ENCODE results near the gene SPTB. TPM values are rescaled to one million over a fixed set of nuclear protein-coding genes. Genes with fewer than 3 reads are reported as not detected.

SPTB gene
- total RNA-seq, 1 experiment from 2014 or later = 2.3 TPM

GRCh38 chr14:64777461-64777860, 102.2 kb downstream of the SPTB start:
- Mint-ChIP-seq H3K4me3 (no peak overlapping the region), H3K4me1 (peaks cover 8% of the 10 kb centered on the region in 2 experiments; a peak in 3 of 4 replicates), H3K27me3 (ENCODE audit: low read depth) (peaks cover 3% of the 10 kb centered on the region; the same call in 1 of the 2 replicates), H3K9me3 (peaks cover 22 to 27% of the 10 kb centered on the region in 2 experiments), H3K27ac (no peak overlapping the region), H3K36me3 (ENCODE audit: insufficient read depth in 1 of 3, low read depth in 3 of 3) (peaks cover 7 to 31% (median 9%) of the 10 kb centered on the region in 3 experiments; a peak in 6 of 7 replicates)
- no peak overlapping the region for H3K56ac ChIP-seq (ENCODE audit: insufficient read length, low read depth, low read length)
- no peaks in the 10 kb centered on the region for H3K79me1 ChIP-seq (ENCODE audit: insufficient read depth, low read depth, low read length, poor library complexity, severe bottlenecking)
- no peak overlapping the region for H3K23ac ChIP-seq (ENCODE audit: insufficient read length, low read depth, low read length)
- H4K8ac ChIP-seq (replicated peaks; ENCODE audit: insufficient read length, low read depth, low read length) = no peak overlapping the region
- H3K18ac ChIP-seq (ENCODE audit: insufficient read length, low read depth, low read length) = no peak overlapping the region
- H3K9ac ChIP-seq (ENCODE audit: extremely low read depth, insufficient read length, low read length) = no peak overlapping the region
- H4K5ac ChIP-seq (ENCODE audit: insufficient read length, low read depth, low read length) = no peak overlapping the region
- H2BK5ac ChIP-seq (ENCODE audit: insufficient read length, low read length) = no peak overlapping the region
- H3K14ac ChIP-seq (ENCODE audit: insufficient read depth, low read length) = no peak overlapping the region
- H2BK15ac ChIP-seq (ENCODE audit: low read depth, low read length) = no peak overlapping the region
- H3K79me2 ChIP-seq (ENCODE audit: insufficient read depth, low read length) = no peaks in the 10 kb centered on the region
- H2AK5ac ChIP-seq (ENCODE audit: insufficient read length, low read length) = no peak overlapping the region
- no peaks in the 10 kb centered on the region for H4K20me1 ChIP-seq (ENCODE audit: control insufficient read depth, insufficient read depth, insufficient read length)
- H3K9me3 ChIP-seq (ENCODE audit: control insufficient read depth, low read depth, low read length) = no peaks in the 10 kb centered on the region
- H3K4me2 ChIP-seq (ENCODE audit: insufficient read depth, insufficient read length, low read length) = no peak overlapping the region
- no peak overlapping the region for H2BK12ac ChIP-seq (ENCODE audit: insufficient read length, low read depth, low read length)
- H3K4me1 ChIP-seq (ENCODE audit: insufficient read depth, low read length) = no peaks in the 10 kb centered on the region
- TF ChIP-seq CTCF (conservative IDR thresholded peaks at IDR 0.05) = no peak
- no peak overlapping the region for H3K4ac ChIP-seq (ENCODE audit: low read depth, low read length)
- no peak overlapping the region for H2AFZ ChIP-seq (ENCODE audit: low read length)
- no peak for DNase-seq
- no peaks in the 10 kb centered on the region for H3K23me2 ChIP-seq (ENCODE audit: insufficient read length, low read depth, low read length, poor library complexity, severe bottlenecking)
- no peak overlapping the region for H3T11ph ChIP-seq (ENCODE audit: low read length)
- H3K27ac ChIP-seq (ENCODE audit: insufficient read length, low read depth, low read length) = no peak overlapping the region
- no CpG with 5 or more reads among the region's 3 CpGs for WGBS (ENCODE audit: extremely low coverage, insufficient read length, low lambda C conversion rate)
- no peak overlapping the region for H2BK20ac ChIP-seq (ENCODE audit: low read depth, low read length, poor library complexity, severe bottlenecking)
- no peak overlapping the region for H4K91ac ChIP-seq (ENCODE audit: insufficient read length, low read depth, low read length)
- no peak overlapping the region for H2BK120ac ChIP-seq (ENCODE audit: low read depth, low read length, poor library complexity, severe bottlenecking)
- H3K27me3 ChIP-seq (ENCODE audit: insufficient read depth, low read length) = no peaks in the 10 kb centered on the region
